Measurements from ENCODE around the gene PYGO1.
"Not testable (repeated sequence)": the region's sequence is repeated elsewhere in the genome, so short reads cannot be mapped to it uniquely, and the experiment has no call there.

The PYGO1 gene

GRCh38 chr15:55513152-55513551 lies 75.0 kb downstream of the PYGO1 start:
- no peak for DNase-seq (ENCODE audit: low read depth in 1 of 2, low spot score in 1 of 2)

DNA sequence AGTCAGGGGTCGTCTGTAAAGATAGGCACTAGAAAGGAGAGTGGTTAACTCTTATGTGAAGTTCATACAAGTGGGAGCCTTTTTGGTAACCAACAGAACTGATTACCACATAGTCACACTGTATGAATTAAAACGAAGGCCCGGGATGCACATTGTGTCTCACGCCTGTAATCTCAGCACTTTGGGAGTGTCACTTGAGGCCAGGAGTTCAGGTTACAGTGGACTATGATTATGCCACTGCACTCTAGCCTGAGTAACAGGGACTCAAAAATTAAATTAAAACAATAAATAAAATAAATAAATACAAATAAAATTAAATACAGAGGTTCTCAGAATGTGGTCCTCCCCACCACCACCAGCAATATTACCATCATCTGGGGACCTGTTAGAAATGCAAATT lies 80.6 kb downstream of the PYGO1 start:
- DNase-seq (ENCODE audit: low read depth in 1 of 2, low spot score in 1 of 2): no peak

GRCh38 chr15:55505407-55505806 lies 82.7 kb downstream of the PYGO1 start:
- DNase-seq (ENCODE audit: low read depth in 1 of 2, low spot score in 1 of 2): not testable (repeated sequence)

GRCh38 chr15:55499151-55499550 lies 89.0 kb downstream of the PYGO1 start:
- no peak for DNase-seq (ENCODE audit: low read depth in 1 of 2, low spot score in 1 of 2)

- peak; percentile 36 to 39 for DNase-seq (ENCODE audit: low read depth in 1 of 2, low spot score in 1 of 2)
These were observed 89.8 kb downstream of the PYGO1 start for GRCh38 chr15:55498109-55498938.

DNA sequence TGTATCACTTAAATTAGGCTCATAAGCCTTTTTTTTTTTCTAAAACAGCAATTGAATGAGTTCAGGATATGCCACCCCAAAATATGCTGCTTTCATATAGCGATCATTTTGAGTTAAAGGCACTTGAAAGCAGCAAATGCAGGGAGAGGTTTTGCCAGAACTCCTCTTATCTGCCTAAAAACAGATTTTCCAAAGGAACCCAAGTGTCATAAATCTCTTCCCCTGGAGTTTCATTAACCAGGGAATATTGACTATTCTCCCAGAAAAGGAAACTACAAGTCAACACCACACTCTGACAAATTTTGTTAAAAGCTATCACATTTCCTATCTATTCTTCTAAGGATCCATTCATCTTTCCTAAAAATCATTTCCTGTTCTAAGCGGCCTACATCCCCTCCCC lies 91.4 kb downstream of the PYGO1 start:
- no peak for DNase-seq (ENCODE audit: low read depth in 1 of 2, low spot score in 1 of 2)

DNA sequence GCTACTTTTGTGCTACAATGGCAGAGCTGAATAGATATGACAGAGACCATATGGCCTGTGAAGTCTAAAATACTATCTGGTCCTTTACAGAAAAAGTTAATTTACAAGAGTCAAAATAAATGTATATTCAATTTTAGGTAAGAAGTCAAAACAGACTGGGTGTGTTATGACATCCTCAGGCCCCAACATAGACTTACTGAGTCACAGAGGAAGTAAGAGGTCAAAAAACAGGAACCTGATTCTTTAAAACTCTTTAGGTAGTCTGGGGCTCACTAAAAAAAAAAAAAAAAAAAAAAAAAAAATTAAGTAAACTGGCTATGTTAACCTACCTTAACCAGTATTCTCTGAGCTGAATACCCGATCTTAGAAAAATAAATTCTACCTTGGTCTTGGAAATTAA lies 93.2 kb downstream of the PYGO1 start:
- DNase-seq (ENCODE audit: low read depth in 1 of 2, low spot score in 1 of 2): no peak

DNA sequence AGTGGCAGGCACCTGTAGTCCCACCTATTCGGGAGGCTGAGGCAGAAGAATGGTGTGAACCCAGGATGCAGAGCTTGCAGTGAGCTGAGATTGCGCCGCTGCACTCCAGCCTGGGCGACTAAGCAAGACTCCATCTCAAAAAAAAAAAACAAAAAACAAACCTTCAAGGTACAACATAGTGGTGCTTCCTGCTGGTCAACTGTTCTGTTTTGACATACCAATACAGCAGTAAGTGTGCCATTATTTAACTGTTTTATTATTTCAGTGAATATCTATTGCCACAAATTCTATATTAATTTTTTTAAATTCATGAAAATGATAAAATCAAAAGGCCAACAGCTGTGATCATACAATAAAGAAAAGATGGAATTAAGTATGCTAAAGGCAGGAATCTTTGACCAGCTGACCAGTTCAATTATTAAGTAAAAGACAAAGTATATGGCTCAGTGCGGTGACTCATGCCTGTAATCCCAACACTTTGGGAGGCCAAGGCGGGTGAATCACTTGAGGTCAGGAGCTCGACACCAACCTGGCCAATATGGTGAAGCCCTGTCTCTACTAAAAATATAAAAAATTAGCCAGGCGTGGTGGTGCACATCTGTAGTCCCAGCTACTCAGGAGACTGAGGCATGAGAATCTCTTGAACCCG lies 99.1 kb downstream of the PYGO1 start:
- DNase-seq (ENCODE audit: low read depth in 1 of 2, low spot score in 1 of 2): not testable (repeated sequence)

Data from activated T-helper 1 cell treated with anti-CD3 and anti-CD28 coated beads, Interleukin-2, amount 50 U/mL, for 16 hours (primary cell).